CD14-positive monocyte (primary cell): Measurements from ENCODE around the gene JARID2. TPM values are rescaled to one million over a fixed set of nuclear protein-coding genes. Genes with fewer than 3 reads are reported as not detected.
A peak's percentile ranks its signal among the peaks of the same experiment; 100 is the strongest.

Experiments
- DNase-seq, 3 donors: peaks; one replicate each; pipeline ENCODE4 v3.0.0-alpha.2; 2011 to 2022
- H2AFZ ChIP-seq: 2 replicates; pipeline ENCODE4 v1.6.0; 2012; ENCODE audit warnings: mild to moderate bottlenecking, low read depth, low read length, inconsistent platforms; ENCODE audit not compliant: insufficient read depth, poor library complexity, severe bottlenecking
- H3K27ac ChIP-seq, 2 donors: 1 replicate in 1 of 2; 2 replicates in 1 of 2; pipeline ENCODE4 v1.5.1; 2012 to 2013; ENCODE audit warnings: low read length in 2 of 2, control low read depth in 1 of 2, inconsistent platforms in 1 of 2, low read depth in 1 of 2, mild to moderate bottlenecking in 1 of 2
- H3K27me3 ChIP-seq, 2 donors: one replicate each; pipeline versions ENCODE4 v1.6.0 to v1.6.1; 2011 to 2013; ENCODE audit warnings: low read length in 2 of 2; ENCODE audit not compliant: control insufficient read depth in 2 of 2, insufficient read depth in 2 of 2
- H3K36me3 ChIP-seq, 2 donors: replicated peaks in 1 of 2; 1 replicate in 1 of 2; 2 replicates in 1 of 2; pipeline versions ENCODE4 v1.5.1 to v1.6.1; 2012 to 2013; ENCODE audit warnings: low read length in 2 of 2, control low read depth in 1 of 2, inconsistent platforms in 1 of 2, mild to moderate bottlenecking in 1 of 2; ENCODE audit not compliant: insufficient read depth in 2 of 2, control insufficient read depth in 1 of 2
- H3K4me1 ChIP-seq, 2 donors: 1 replicate in 1 of 2; 2 replicates in 1 of 2; pipeline versions ENCODE4 v1.5.1 to v1.6.1; 2012 to 2013; ENCODE audit warnings: low read length in 2 of 2, control low read depth in 1 of 2, inconsistent platforms in 1 of 2, mild to moderate bottlenecking in 1 of 2, moderate library complexity in 1 of 2; ENCODE audit not compliant: insufficient read depth in 2 of 2, control insufficient read depth in 1 of 2
- H3K4me2 ChIP-seq: replicated peaks from 2 replicates; pipeline ENCODE3; 2012; ENCODE audit warnings: low read length, moderate library complexity, mild to moderate bottlenecking; ENCODE audit not compliant: poor library complexity, severe bottlenecking; ENCODE audit errors: extremely low read depth
- H3K4me3 ChIP-seq, 3 experiments: fragments of 200-600 bp in 1 of 3; sonication (generic) in 1 of 3; replicated peaks in 1 of 3; 1 replicate in 2 of 3; 2 replicates in 1 of 3; pipeline ENCODE4 v1.5.1; 2011 to 2013; ENCODE audit warnings: low read length in 3 of 3, mild to moderate bottlenecking in 3 of 3, control low read depth in 2 of 3, low read depth in 2 of 3, inconsistent platforms in 1 of 3, moderate library complexity in 1 of 3
- H3K79me2 ChIP-seq: 2 replicates; pipeline ENCODE4 v1.6.0; 2012; ENCODE audit warnings: mild to moderate bottlenecking, control low read depth, inconsistent platforms, low read length, moderate library complexity; ENCODE audit not compliant: insufficient read depth
- H3K9ac ChIP-seq: 2 replicates; pipeline ENCODE4 v1.6.0; 2017; ENCODE audit warnings: low read length, mild to moderate bottlenecking; ENCODE audit not compliant: insufficient read depth, poor library complexity, severe bottlenecking
- H3K9me3 ChIP-seq, 2 donors: replicated peaks in 1 of 2; 1 replicate in 1 of 2; 2 replicates in 1 of 2; pipeline versions ENCODE4 v1.5.1 to v1.6.1; 2012 to 2013; ENCODE audit warnings: low read length in 2 of 2, control low read depth in 1 of 2; ENCODE audit not compliant: control insufficient read depth in 1 of 2, insufficient read depth in 1 of 2
- H4K20me1 ChIP-seq: 2 replicates; pipeline ENCODE4 v1.6.0; 2012; ENCODE audit warnings: mild to moderate bottlenecking, low read length, control low read depth, moderate library complexity; ENCODE audit not compliant: insufficient read depth
- H3K27ac Mint-ChIP-seq, 7 donors: one replicate each; pipeline ENCODE4 v1.8.0; 2020; ENCODE audit warnings: mild to moderate bottlenecking in 7 of 7, mixed read lengths in 7 of 7, moderate library complexity in 6 of 7, inconsistent platforms in 2 of 7
- H3K27me3 Mint-ChIP-seq, 3 donors: one replicate each; pipeline ENCODE4 v1.8.0; 2021 to 2022; ENCODE audit warnings: low read depth in 3 of 3, mild to moderate bottlenecking in 3 of 3, mixed read lengths in 3 of 3, moderate library complexity in 3 of 3, inconsistent platforms in 1 of 3
- H3K36me3 Mint-ChIP-seq, 2 donors: one replicate each; pipeline ENCODE4 v1.8.0; 2020; ENCODE audit warnings: mixed read lengths in 2 of 2, inconsistent platforms in 1 of 2, mild to moderate bottlenecking in 1 of 2
- H3K4me1 Mint-ChIP-seq: one replicate; pipeline ENCODE4 v1.8.0; 2020; ENCODE audit warnings: mild to moderate bottlenecking, mixed read lengths
- H3K4me3 Mint-ChIP-seq, 2 donors: one replicate each; pipeline ENCODE4 v1.8.0; 2020; ENCODE audit warnings: mild to moderate bottlenecking in 2 of 2, mixed read lengths in 2 of 2, moderate library complexity in 1 of 2
- H3K9me3 Mint-ChIP-seq, 7 donors: one replicate each; pipeline ENCODE4 v1.8.0; 2020 to 2022; ENCODE audit warnings: mixed read lengths in 7 of 7, mild to moderate bottlenecking in 6 of 7, moderate library complexity in 6 of 7, inconsistent platforms in 2 of 7
- CTCF ChIP-seq: fragments of 200-600 bp; IDR thresholded peaks from one replicate; pipeline ENCODE4 v1.8.0; 2022; ENCODE audit warnings: antibody characterized with exemption, mild to moderate bottlenecking
- WGBS: methylation state at CpG from one replicate; pipeline ENCODE4 v1.1.5; 2013; ENCODE audit warnings: missing lambda C conversion rate; ENCODE audit not compliant: insufficient coverage; 5-methylcytosine and 5-hydroxymethylcytosine counted together
- intact Hi-C, 2 donors: fragments of 100-400 bp; cut with micrococcal nuclease; formaldehyde crosslinking; loops; one replicate each; pipeline versions ENCODE4 v1.15.0 to v1.15.1; 2023
- polyA plus RNA-seq, 3 donors: library from polyadenylated mRNA; depleted of rRNA in 1 of 3; unstranded in 2 of 3; stranded (reverse) in 1 of 3; fragments of 300-500 nt in 2 of 3; fragments of >200 nt in 1 of 3; fragmentation: Illumina TruSeq in 2 of 3; gene quantifications; 1 replicate in 2 of 3; 2 replicates in 1 of 3; pipeline ENCODE4 v1.2.3, GENCODE V29; 2012 to 2021

Gene JARID2
- polyA plus RNA-seq, 3 donors, result 6.8 to 17.5 (median 12.5) TPM

GRCh38 chr6:15403094-15403755 is 157.4 kb downstream of the JARID2 start:
- Histone ChIP-seq H3K9ac (no peak overlapping the region), H3K4me1 (peaks cover 69 to 78% of the 10 kb centered on the region in 2 donors), H2AFZ (no peak overlapping the region), H3K4me3 (peak overlapping the region in 1 of 3 experiments; percentile 56), H3K79me2 (peaks cover 100% of the 10 kb centered on the region), H3K4me2 (peak overlapping the region; percentile 72), H3K36me3 (no peaks in the 10 kb centered on the region), H3K27me3 (no peaks in the 10 kb centered on the region), H3K9me3 (no peaks in the 10 kb centered on the region), H3K27ac (peak overlapping the region in 1 of 2 donors; percentile 22), H4K20me1 (peaks cover 100% of the 10 kb centered on the region)
- WGBS, result 75% methylated on average over 2 of the region's 6 CpGs
- Mint-ChIP-seq H3K4me1 (peaks cover 93% of the 10 kb centered on the region), H3K27ac (peak overlapping the region in 5 of 7 donors; percentile 42 to 80 (median 68)), H3K4me3 (peak overlapping the region; percentile 70 to 85), H3K36me3 (peaks cover 5 to 7% of the 10 kb centered on the region in 2 donors), H3K9me3 (no peaks in the 10 kb centered on the region), H3K27me3 (peaks cover 0 to 4% (median 0%) of the 10 kb centered on the region in 3 donors)
- no peak for DNase-seq
- intact Hi-C loops, result loop anchor here (5.0 kb wide), 1 partner anchor 34 kb away; no protein-coding TSS in a partner anchor
- TF ChIP-seq CTCF, result no peak

GRCh38 chr6:15404685-15404980 is 158.8 kb downstream of the JARID2 start:
- Histone ChIP-seq H3K4me2 (peak overlapping the region; percentile 72), H4K20me1 (peaks cover 100% of the 10 kb centered on the region), H3K79me2 (peaks cover 100% of the 10 kb centered on the region), H3K4me1 (peaks cover 55 to 64% of the 10 kb centered on the region in 2 donors), H2AFZ (no peak overlapping the region), H3K9me3 (no peaks in the 10 kb centered on the region), H3K27ac (peak overlapping the region in 1 of 2 donors; percentile 61), H3K9ac (no peak overlapping the region), H3K4me3 (no peak overlapping the region), H3K27me3 (no peaks in the 10 kb centered on the region), H3K36me3 (no peaks in the 10 kb centered on the region)
- no peak for TF ChIP-seq CTCF
- intact Hi-C loops, result loop anchor here (5.0 kb wide), 1 partner anchor 33 kb away; no protein-coding TSS in a partner anchor
- Mint-ChIP-seq H3K36me3 (peaks cover 5 to 11% of the 10 kb centered on the region in 2 donors), H3K9me3 (no peaks in the 10 kb centered on the region), H3K27me3 (peaks cover 0 to 4% (median 0%) of the 10 kb centered on the region in 3 donors), H3K4me1 (peaks cover 89% of the 10 kb centered on the region), H3K4me3 (no peak overlapping the region), H3K27ac (no peak overlapping the region)
- no peak for DNase-seq
